PC-9 (cell line): ENCODE measurements around the gene AHSG. TPM values are rescaled to one million over a fixed set of nuclear protein-coding genes. Genes with fewer than 3 reads are reported as not detected.
A peak's percentile ranks its signal among the peaks of the same experiment; 100 is the strongest.

Source experiments
- BruUV-seq: library from RNA; stranded (reverse); fragments of 400-500 nt; replicated peaks from 2 replicates; lab custom pipeline; 2021; lab: Mats Ljungman, UMichigan
- CTCF ChIA-PET: fragments of 300-600 bp; sonication (Branson Sonifier 250); formaldehyde crosslinking; loops from one replicate; lab custom pipeline; 2022; ENCODE audit warnings: antibody characterized with exemption; lab: Charles Lee
- POLR2A ChIA-PET: fragments of 300-600 bp; sonication (Branson Sonifier 250); formaldehyde crosslinking; loops from one replicate; lab custom pipeline; 2022; ENCODE audit warnings: antibody characterized with exemption; ENCODE audit not compliant: unreplicated experiment; lab: Charles Lee
- DNase-seq, 2 experiments: peaks; one replicate each; pipeline versions ENCODE4 v3.0.0 to v3.0.0-alpha.2; 2015 to 2022; ENCODE audit warnings: mixed read lengths in 1 of 2
- H2AFZ ChIP-seq: fragments of 200-600 bp; sonication (generic); 2 replicates; pipeline ENCODE4 v1.8.1; 2017; ENCODE audit warnings: antibody characterized with exemption
- H3F3A ChIP-seq: fragments of 200-600 bp; sonication (generic); 2 replicates; pipeline ENCODE4 v1.8.1; 2017; ENCODE audit warnings: antibody characterized with exemption, mild to moderate bottlenecking, low read depth; ENCODE audit not compliant: insufficient read depth
- H3K27ac ChIP-seq: fragments of 200-600 bp; sonication (generic); 2 replicates; pipeline ENCODE4 v1.6.1; 2016; ENCODE audit warnings: mixed run types
- H3K27me3 ChIP-seq: fragments of 200-600 bp; sonication (generic); 2 replicates; pipeline ENCODE4 v1.6.1; 2016; ENCODE audit warnings: low read depth, mixed run types; ENCODE audit not compliant: insufficient read depth
- H3K36me3 ChIP-seq: fragments of 200-600 bp; sonication (generic); 2 replicates; pipeline ENCODE4 v1.6.1; 2016; ENCODE audit warnings: low read depth, mixed run types
- H3K4me1 ChIP-seq: fragments of 200-600 bp; sonication (generic); replicated peaks from 2 replicates; pipeline ENCODE4 v1.6.1; 2016; ENCODE audit warnings: mixed run types; ENCODE audit not compliant: insufficient read depth
- H3K4me2 ChIP-seq: fragments of 200-600 bp; sonication (generic); 2 replicates; pipeline ENCODE4 v1.6.1; 2017; ENCODE audit warnings: mixed run types
- H3K4me3 ChIP-seq: fragments of 200-600 bp; sonication (generic); 2 replicates; pipeline ENCODE4 v1.6.1; 2016; ENCODE audit warnings: mixed run types
- H3K79me2 ChIP-seq: fragments of 200-600 bp; sonication (generic); 2 replicates; pipeline ENCODE4 v1.6.1; 2017; ENCODE audit warnings: low read depth, mixed run types
- H3K9me2 ChIP-seq: fragments of 200-600 bp; sonication (generic); 2 replicates; pipeline ENCODE4 v1.8.1; 2017; ENCODE audit warnings: mild to moderate bottlenecking; ENCODE audit not compliant: insufficient read depth
- H3K9me3 ChIP-seq: fragments of 200-600 bp; sonication (generic); 2 replicates; pipeline ENCODE4 v1.8.1; 2016; ENCODE audit warnings: low read depth; ENCODE audit not compliant: insufficient read depth
- H4K20me1 ChIP-seq: fragments of 200-600 bp; sonication (generic); 2 replicates; pipeline ENCODE4 v1.8.1; 2017; ENCODE audit not compliant: insufficient read depth
- EZH2 ChIP-seq: fragments of 200-600 bp; sonication (generic); IDR thresholded peaks from 2 replicates; pipeline ENCODE4 v1.8.0; 2017; ENCODE audit warnings: antibody characterized with exemption, low read depth
- intact Hi-C: fragments of 100-400 bp; cut with micrococcal nuclease; formaldehyde crosslinking; loops from one replicate; pipeline ENCODE4 v1.10.0; 2022; ENCODE audit not compliant: unreplicated experiment
- total RNA-seq: library from RNA; stranded (reverse); gene quantifications from 2 replicates; pipeline ENCODE4 v1.2.3, GENCODE V29; 2021
- TF ChIP-seq, protein P1 (sequence below): fragments of 200-600 bp; sonication (generic); conservative IDR thresholded peaks from 2 replicates; pipeline ENCODE4 v1.6.1; 2017; ENCODE audit warnings: mixed run types, antibody characterized with exemption, mild to moderate bottlenecking, moderate library complexity

Gene AHSG
- total RNA-seq, 1 experiment from 2014 or later, result not detected

DNA sequence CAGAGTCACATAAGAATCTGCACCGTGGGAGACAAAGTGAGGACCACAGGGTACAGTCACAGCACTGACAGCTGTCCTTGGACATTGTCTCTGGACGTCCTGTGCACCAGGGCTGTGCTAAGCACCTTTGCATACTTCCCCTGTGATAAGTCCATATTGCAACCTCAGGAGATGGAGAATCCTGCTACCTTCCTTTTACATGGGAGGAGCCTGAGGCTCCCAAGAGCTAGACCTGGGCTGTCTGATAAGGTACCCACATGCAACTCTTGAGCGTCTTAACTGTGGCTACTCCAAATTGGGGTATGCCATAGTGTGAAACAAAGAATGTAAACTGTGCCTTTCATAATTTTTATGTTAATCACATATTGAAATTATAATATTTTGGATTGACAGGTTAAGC, 24.8 kb downstream of the AHSG start:
- Histone ChIP-seq H3K4me1 (peaks cover 18% of the 10 kb centered on the region), H2AFZ (no peak overlapping the region), H3F3A (peaks cover 11% of the 10 kb centered on the region; the same call in 1 of the 2 replicates), H4K20me1 (no peaks in the 10 kb centered on the region), H3K9me3 (no peaks in the 10 kb centered on the region), H3K4me3 (no peak overlapping the region), H3K9me2 (no peaks in the 10 kb centered on the region), H3K4me2 (no peak overlapping the region), H3K79me2 (no peaks in the 10 kb centered on the region), H3K27ac (no peak overlapping the region), H3K36me3 (no peaks in the 10 kb centered on the region), H3K27me3 (no peaks in the 10 kb centered on the region)
- TF ChIP-seq, protein P1, sequence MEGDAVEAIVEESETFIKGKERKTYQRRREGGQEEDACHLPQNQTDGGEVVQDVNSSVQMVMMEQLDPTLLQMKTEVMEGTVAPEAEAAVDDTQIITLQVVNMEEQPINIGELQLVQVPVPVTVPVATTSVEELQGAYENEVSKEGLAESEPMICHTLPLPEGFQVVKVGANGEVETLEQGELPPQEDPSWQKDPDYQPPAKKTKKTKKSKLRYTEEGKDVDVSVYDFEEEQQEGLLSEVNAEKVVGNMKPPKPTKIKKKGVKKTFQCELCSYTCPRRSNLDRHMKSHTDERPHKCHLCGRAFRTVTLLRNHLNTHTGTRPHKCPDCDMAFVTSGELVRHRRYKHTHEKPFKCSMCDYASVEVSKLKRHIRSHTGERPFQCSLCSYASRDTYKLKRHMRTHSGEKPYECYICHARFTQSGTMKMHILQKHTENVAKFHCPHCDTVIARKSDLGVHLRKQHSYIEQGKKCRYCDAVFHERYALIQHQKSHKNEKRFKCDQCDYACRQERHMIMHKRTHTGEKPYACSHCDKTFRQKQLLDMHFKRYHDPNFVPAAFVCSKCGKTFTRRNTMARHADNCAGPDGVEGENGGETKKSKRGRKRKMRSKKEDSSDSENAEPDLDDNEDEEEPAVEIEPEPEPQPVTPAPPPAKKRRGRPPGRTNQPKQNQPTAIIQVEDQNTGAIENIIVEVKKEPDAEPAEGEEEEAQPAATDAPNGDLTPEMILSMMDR, result no peak
- ChIA-PET CTCF (no interaction called here), POLR2A (no interaction called here)
- DNase-seq, result no peak
- intact Hi-C loops, result no loop called here
- BruUV-seq, result no TSS peak

DNA sequence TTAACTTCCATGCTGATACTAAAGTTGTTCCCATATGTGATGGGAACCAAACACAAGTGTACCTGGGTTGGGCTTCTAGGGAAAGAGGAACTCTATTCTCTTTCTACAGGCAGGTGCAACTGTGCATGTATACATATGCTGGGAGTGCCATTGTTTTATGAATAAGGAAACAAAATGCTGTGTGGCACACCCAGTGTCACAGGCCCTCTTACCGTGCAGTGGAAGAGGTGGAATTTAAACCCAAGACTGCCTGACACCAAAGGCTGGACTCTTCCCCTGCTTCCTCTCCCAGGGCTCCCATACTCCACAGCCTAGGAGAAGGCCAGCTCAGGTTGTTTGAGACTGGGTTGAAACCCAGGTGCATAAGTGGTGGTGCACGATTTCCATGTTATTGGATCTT, 25.4 kb downstream of the AHSG start:
- ChIA-PET POLR2A (no interaction called here), CTCF (no interaction called here)
- Histone ChIP-seq H4K20me1 (no peaks in the 10 kb centered on the region), H3K4me1 (peaks cover 14% of the 10 kb centered on the region), H3F3A (peaks cover 8% of the 10 kb centered on the region; the same call in 1 of the 2 replicates), H3K4me2 (no peak overlapping the region), H3K9me3 (no peaks in the 10 kb centered on the region), H2AFZ (no peak overlapping the region), H3K79me2 (no peaks in the 10 kb centered on the region), H3K27me3 (no peaks in the 10 kb centered on the region), H3K4me3 (no peak overlapping the region), H3K9me2 (no peaks in the 10 kb centered on the region), H3K27ac (no peak overlapping the region), H3K36me3 (no peaks in the 10 kb centered on the region)
- DNase-seq, result no peak
- TF ChIP-seq, protein P1, result no peak
- no peak for TF ChIP-seq EZH2
- no TSS peak for BruUV-seq
- intact Hi-C loops, result no loop called here

DNA sequence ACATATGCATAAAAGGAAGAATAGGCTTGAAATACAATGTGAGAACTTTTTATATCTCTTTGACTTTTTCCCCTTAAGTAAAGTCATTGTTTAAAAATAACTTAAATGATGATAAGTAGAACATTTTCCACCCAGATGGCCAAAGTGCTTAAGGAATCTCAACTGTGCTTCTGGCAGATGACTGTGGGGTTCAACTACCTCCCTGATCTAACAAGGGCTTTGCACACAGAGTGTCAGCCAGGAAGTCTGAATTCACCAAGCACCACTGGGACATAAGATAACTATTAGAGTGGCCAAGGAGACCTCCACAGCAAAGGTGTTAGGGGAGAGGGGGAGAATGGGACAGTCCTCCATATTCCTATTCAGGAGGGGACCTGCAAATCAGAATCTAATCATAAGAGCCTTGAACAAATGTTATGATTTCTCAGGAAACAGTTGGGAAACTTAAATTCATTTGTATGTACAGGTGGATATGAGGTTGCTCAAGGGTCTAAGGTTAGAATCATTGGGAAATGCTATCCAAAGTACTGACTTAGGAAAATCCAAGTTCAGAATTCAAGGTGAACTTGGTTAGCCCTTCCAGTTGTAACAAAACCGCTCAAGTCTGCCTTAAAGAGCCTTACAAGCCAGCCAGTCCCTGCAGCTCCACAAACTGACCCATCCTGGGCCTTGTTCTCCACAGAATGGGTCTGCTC, 27.1 kb downstream of the AHSG start, which contains the start of gene FETUB:
TSS of gene FETUB (plus strand) at position 622 of the 695 bp plus-strand sequence. CDS start at position 684, 62 bp downstream.
- TF ChIP-seq, protein P1, result no peak
- TF ChIP-seq EZH2, result no peak
- no peaks in the 10 kb centered on the region for H3K9me3 ChIP-seq
- H3K79me2 ChIP-seq, result no peaks in the 10 kb centered on the region
- intact Hi-C loops, result no loop called here
- H3K27ac ChIP-seq, result no peak within 1 kb of the TSS
- H3K9me2 ChIP-seq, result no peaks in the 10 kb centered on the region
- H3K36me3 ChIP-seq, result no peaks in the 10 kb centered on the region
- H3F3A ChIP-seq, result peaks cover 12% of the 10 kb centered on the region; the same call in 1 of the 2 replicates
- no TSS peak for BruUV-seq
- H3K4me3 ChIP-seq, result no peak within 1 kb of the TSS
- CTCF ChIA-PET, result no interaction called here
- peak within 1 kb of the TSS; percentile 26 for H3K4me2 ChIP-seq
- no peaks in the 10 kb centered on the region for H3K27me3 ChIP-seq
- H2AFZ ChIP-seq, result 0 out of 2 replicates have a peak within 1 kb of the TSS, but pooled peaks have one; percentile 8
- H4K20me1 ChIP-seq, result no peaks in the 10 kb centered on the region
- POLR2A ChIA-PET, result no interaction called here
- DNase-seq, result no peak
- peaks cover 21% of the 10 kb centered on the region for H3K4me1 ChIP-seq
